Ishikawa (cell line): ENCODE results near the gene CCDC194.

ENCODE experiments used
- EP300 ChIP-seq: IDR thresholded peaks from 2 replicates; pipeline ENCODE4 v1.6.1; 2012; ENCODE audit warnings: borderline replicate concordance
- RAD21 ChIP-seq: IDR thresholded peaks from 2 replicates; pipeline ENCODE4 v1.6.1; 2012; ENCODE audit warnings: low read depth
- TAF1 ChIP-seq: IDR thresholded peaks from 2 replicates; pipeline ENCODE4 v1.6.1; 2012; ENCODE audit warnings: low read depth, mild to moderate bottlenecking
- USF1 ChIP-seq: IDR thresholded peaks from 2 replicates; pipeline ENCODE4 v1.6.1; 2012
- TF ChIP-seq, protein P1 (sequence below): IDR thresholded peaks from 2 replicates; pipeline ENCODE4 v1.6.1; 2012; ENCODE audit warnings: low read depth, mild to moderate bottlenecking

DNA sequence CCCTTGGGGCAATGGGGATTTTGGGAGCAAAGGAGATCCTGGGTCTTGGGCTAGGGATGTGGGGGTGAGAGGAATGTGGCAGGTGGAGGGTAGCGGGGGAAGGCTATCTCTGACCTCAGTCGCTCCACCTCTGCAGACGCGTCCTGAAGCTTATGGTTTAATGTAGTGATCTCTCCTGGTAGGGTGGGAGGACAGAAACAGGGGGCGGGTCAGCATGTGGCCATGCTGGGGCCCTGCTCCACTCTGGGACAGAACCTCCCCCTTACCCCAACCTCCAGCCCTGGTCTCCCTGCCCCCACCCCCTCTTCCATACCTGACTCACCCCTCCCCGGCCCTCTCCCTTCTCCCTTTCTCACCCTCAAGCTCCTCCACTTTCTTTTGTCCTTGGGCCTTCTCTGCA, 10.0 kb upstream of the CCDC194 start:
- TF ChIP-seq USF1 (no peak), TAF1 (no peak), RAD21 (no peak), EP300 (no peak)
- TF ChIP-seq, protein P1, sequence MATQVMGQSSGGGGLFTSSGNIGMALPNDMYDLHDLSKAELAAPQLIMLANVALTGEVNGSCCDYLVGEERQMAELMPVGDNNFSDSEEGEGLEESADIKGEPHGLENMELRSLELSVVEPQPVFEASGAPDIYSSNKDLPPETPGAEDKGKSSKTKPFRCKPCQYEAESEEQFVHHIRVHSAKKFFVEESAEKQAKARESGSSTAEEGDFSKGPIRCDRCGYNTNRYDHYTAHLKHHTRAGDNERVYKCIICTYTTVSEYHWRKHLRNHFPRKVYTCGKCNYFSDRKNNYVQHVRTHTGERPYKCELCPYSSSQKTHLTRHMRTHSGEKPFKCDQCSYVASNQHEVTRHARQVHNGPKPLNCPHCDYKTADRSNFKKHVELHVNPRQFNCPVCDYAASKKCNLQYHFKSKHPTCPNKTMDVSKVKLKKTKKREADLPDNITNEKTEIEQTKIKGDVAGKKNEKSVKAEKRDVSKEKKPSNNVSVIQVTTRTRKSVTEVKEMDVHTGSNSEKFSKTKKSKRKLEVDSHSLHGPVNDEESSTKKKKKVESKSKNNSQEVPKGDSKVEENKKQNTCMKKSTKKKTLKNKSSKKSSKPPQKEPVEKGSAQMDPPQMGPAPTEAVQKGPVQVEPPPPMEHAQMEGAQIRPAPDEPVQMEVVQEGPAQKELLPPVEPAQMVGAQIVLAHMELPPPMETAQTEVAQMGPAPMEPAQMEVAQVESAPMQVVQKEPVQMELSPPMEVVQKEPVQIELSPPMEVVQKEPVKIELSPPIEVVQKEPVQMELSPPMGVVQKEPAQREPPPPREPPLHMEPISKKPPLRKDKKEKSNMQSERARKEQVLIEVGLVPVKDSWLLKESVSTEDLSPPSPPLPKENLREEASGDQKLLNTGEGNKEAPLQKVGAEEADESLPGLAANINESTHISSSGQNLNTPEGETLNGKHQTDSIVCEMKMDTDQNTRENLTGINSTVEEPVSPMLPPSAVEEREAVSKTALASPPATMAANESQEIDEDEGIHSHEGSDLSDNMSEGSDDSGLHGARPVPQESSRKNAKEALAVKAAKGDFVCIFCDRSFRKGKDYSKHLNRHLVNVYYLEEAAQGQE, result no peak
